Hepatocyte (in vitro differentiated cells): Measurements from ENCODE around the gene KRR1. TPM values are rescaled to one million over a fixed set of nuclear protein-coding genes. Genes with fewer than 3 reads are reported as not detected.
"Not testable (repeated sequence)": the region's sequence is repeated elsewhere in the genome, so short reads cannot be mapped to it uniquely, and the experiment has no call there.

Experiments
- DNase-seq: peaks from one replicate; pipeline ENCODE4 v3.0.0-alpha.2; 2016; ENCODE audit warnings: low spot score
- H2AFZ ChIP-seq: fragments of 200-600 bp; sonication (generic); 2 replicates; pipeline ENCODE4 v1.6.0; 2016; ENCODE audit warnings: antibody characterized with exemption, mild to moderate bottlenecking
- H3K27ac ChIP-seq: fragments of 200-600 bp; sonication (generic); 2 replicates; pipeline ENCODE4 v1.5.1; 2016; ENCODE audit warnings: mild to moderate bottlenecking
- H3K27me3 ChIP-seq: fragments of 200-600 bp; sonication (generic); 2 replicates; pipeline ENCODE4 v1.6.1; 2016
- H3K36me3 ChIP-seq: fragments of 200-600 bp; sonication (generic); replicated peaks from 2 replicates; pipeline ENCODE4 v1.5.1; 2016; ENCODE audit warnings: low read depth; ENCODE audit not compliant: insufficient read depth
- H3K4me1 ChIP-seq: fragments of 200-600 bp; sonication (generic); 2 replicates; pipeline ENCODE4 v1.5.1; 2016; ENCODE audit warnings: mild to moderate bottlenecking, moderate library complexity; ENCODE audit not compliant: insufficient read depth
- H3K4me2 ChIP-seq: fragments of 200-600 bp; sonication (generic); 2 replicates; pipeline ENCODE4 v1.6.0; 2016
- H3K4me3 ChIP-seq: fragments of 200-600 bp; sonication (generic); 2 replicates; pipeline ENCODE4 v1.5.1; 2016; ENCODE audit warnings: mild to moderate bottlenecking
- H3K79me2 ChIP-seq: fragments of 200-600 bp; sonication (generic); 2 replicates; pipeline ENCODE4 v1.6.0; 2017; ENCODE audit warnings: mild to moderate bottlenecking
- H3K9me2 ChIP-seq: fragments of 200-600 bp; sonication (generic); replicated peaks from 2 replicates; pipeline ENCODE4 v1.6.0; 2017; ENCODE audit warnings: mild to moderate bottlenecking; ENCODE audit not compliant: insufficient read depth
- H3K9me3 ChIP-seq: fragments of 200-600 bp; sonication (generic); 2 replicates; pipeline ENCODE4 v1.5.1; 2016; ENCODE audit warnings: low read depth, mild to moderate bottlenecking
- H4K20me1 ChIP-seq: fragments of 200-600 bp; sonication (generic); 2 replicates; pipeline ENCODE4 v1.6.0; 2016; ENCODE audit warnings: mild to moderate bottlenecking; ENCODE audit not compliant: insufficient read depth, poor library complexity, severe bottlenecking
- CTCF ChIP-seq: fragments of 200-600 bp; sonication (generic); IDR thresholded peaks from 2 replicates; pipeline ENCODE4 v1.5.1; 2016; ENCODE audit warnings: antibody characterized with exemption, mild to moderate bottlenecking; ENCODE audit not compliant: poor library complexity
- EZH2 ChIP-seq: fragments of 200-600 bp; sonication (generic); IDR thresholded peaks from 2 replicates; pipeline ENCODE4 v1.6.1; 2016; ENCODE audit warnings: antibody characterized with exemption, mild to moderate bottlenecking, borderline replicate concordance
- EZH2phosphoT487 ChIP-seq: fragments of 200-600 bp; sonication (generic); IDR thresholded peaks from one replicate; pipeline ENCODE4 v1.6.1; 2018; ENCODE audit warnings: antibody characterized with exemption, mild to moderate bottlenecking, low read depth, moderate library complexity; ENCODE audit not compliant: unreplicated experiment, severe bottlenecking
- WGBS: methylation state at CpG from one replicate; pipeline ENCODE4 v1.1.6; 2016; ENCODE audit warnings: low lambda C conversion rate; ENCODE audit errors: missing lambda C conversion rate; 5-methylcytosine and 5-hydroxymethylcytosine counted together
- polyA plus RNA-seq: library from polyadenylated mRNA; unstranded; fragments of >200 nt; fragmentation: Nextera tagmentation; extraction: Ambion mirVana; gene quantifications from 2 replicates; pipeline ENCODE4 v1.2.1, GENCODE V29; 2016
- total RNA-seq: library from RNA; depleted of rRNA; stranded (reverse); fragments of >200 nt; gene quantifications from 2 replicates; pipeline ENCODE4 v1.2.3, GENCODE V29; 2014

The KRR1 gene
- total and polyA plus RNA-seq, 2 experiments from 2014 or later = 23.6 to 42.8 TPM

- no peak for DNase-seq
- Histone ChIP-seq H3K79me2 (no peaks in the 10 kb centered on the region), H3K27ac (no peak overlapping the region), H2AFZ (no peak overlapping the region), H3K36me3 (no peaks in the 10 kb centered on the region), H3K9me3 (no peaks in the 10 kb centered on the region), H3K9me2 (no peaks in the 10 kb centered on the region), H3K4me1 (no peaks in the 10 kb centered on the region), H3K27me3 (no peaks in the 10 kb centered on the region), H4K20me1 (no peaks in the 10 kb centered on the region), H3K4me3 (no peak overlapping the region), H3K4me2 (no peak overlapping the region)
- TF ChIP-seq CTCF = no peak
- TF ChIP-seq EZH2 = no peak
- no peak for TF ChIP-seq EZH2phosphoT487
Observed at GRCh38 chr12:75460204-75460603, 51.2 kb downstream of the KRR1 start.

GRCh38 chr12:75459755-75460154 is 51.7 kb downstream of the KRR1 start:
- Histone ChIP-seq H3K4me1 (no peaks in the 10 kb centered on the region), H3K4me3 (no peak overlapping the region), H3K79me2 (no peaks in the 10 kb centered on the region), H3K27ac (no peak overlapping the region), H3K9me2 (no peaks in the 10 kb centered on the region), H4K20me1 (no peaks in the 10 kb centered on the region), H3K4me2 (no peak overlapping the region), H3K9me3 (no peaks in the 10 kb centered on the region), H2AFZ (no peak overlapping the region), H3K27me3 (no peaks in the 10 kb centered on the region), H3K36me3 (no peaks in the 10 kb centered on the region)
- 92% methylated on average over 3 of the region's 3 CpGs for WGBS
- DNase-seq = no peak
- TF ChIP-seq EZH2phosphoT487 (no peak), CTCF (no peak), EZH2 (no peak)

GRCh38 chr12:75457866-75458265 is 53.5 kb downstream of the KRR1 start:
- H3K36me3 ChIP-seq, H3K9me3 ChIP-seq, H3K9me2 ChIP-seq, H3K27ac ChIP-seq, H3K79me2 ChIP-seq, H3K4me3 ChIP-seq, H3K27me3 ChIP-seq, H2AFZ ChIP-seq, H3K4me1 ChIP-seq, H4K20me1 ChIP-seq, H3K4me2 ChIP-seq, DNase-seq: not testable (repeated sequence)
- WGBS = 76% methylated on average over 9 of the region's 9 CpGs

GRCh38 chr12:75457191-75457590 is 54.2 kb downstream of the KRR1 start:
- no peaks in the 10 kb centered on the region for H3K9me2 ChIP-seq
- H3K27ac ChIP-seq = no peak overlapping the region
- no peaks in the 10 kb centered on the region for H3K9me3 ChIP-seq
- H3K36me3 ChIP-seq = no peaks in the 10 kb centered on the region
- H3K4me3 ChIP-seq = no peak overlapping the region
- TF ChIP-seq EZH2phosphoT487 (no peak), EZH2 (no peak), CTCF (no peak)
- H3K27me3 ChIP-seq = no peaks in the 10 kb centered on the region
- no peaks in the 10 kb centered on the region for H3K79me2 ChIP-seq
- no peak for DNase-seq
- H4K20me1 ChIP-seq = no peaks in the 10 kb centered on the region
- no peak overlapping the region for H3K4me2 ChIP-seq
- H2AFZ ChIP-seq = no peak overlapping the region
- WGBS = 80% methylated on average over 1 of the region's 1 CpG
- H3K4me1 ChIP-seq = no peaks in the 10 kb centered on the region
